Measurements from ENCODE around the gene DIDO1.

DIDO1 gene

GRCh38 chr20:62895539-62895938 lies 30.8 kb downstream of the DIDO1 start:
- no peak overlapping the region for H3K4me3 ChIP-seq (IDR thresholded peaks at IDR 0.05; ENCODE audit: insufficient read depth, low read depth, low read length)
- H4K20me1 ChIP-seq (ENCODE audit: insufficient read depth) = no peaks in the 10 kb centered on the region
- TF ChIP-seq, protein P1, sequence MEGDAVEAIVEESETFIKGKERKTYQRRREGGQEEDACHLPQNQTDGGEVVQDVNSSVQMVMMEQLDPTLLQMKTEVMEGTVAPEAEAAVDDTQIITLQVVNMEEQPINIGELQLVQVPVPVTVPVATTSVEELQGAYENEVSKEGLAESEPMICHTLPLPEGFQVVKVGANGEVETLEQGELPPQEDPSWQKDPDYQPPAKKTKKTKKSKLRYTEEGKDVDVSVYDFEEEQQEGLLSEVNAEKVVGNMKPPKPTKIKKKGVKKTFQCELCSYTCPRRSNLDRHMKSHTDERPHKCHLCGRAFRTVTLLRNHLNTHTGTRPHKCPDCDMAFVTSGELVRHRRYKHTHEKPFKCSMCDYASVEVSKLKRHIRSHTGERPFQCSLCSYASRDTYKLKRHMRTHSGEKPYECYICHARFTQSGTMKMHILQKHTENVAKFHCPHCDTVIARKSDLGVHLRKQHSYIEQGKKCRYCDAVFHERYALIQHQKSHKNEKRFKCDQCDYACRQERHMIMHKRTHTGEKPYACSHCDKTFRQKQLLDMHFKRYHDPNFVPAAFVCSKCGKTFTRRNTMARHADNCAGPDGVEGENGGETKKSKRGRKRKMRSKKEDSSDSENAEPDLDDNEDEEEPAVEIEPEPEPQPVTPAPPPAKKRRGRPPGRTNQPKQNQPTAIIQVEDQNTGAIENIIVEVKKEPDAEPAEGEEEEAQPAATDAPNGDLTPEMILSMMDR (conservative IDR thresholded peaks at IDR 0.05; ENCODE audit: low read depth, low read length) = no peak
- H3K9ac ChIP-seq = no peak overlapping the region
- no peaks in the 10 kb centered on the region for H3K27me3 ChIP-seq (ENCODE audit: insufficient read depth, low read depth)
- no peaks in the 10 kb centered on the region for H3K79me2 ChIP-seq (ENCODE audit: insufficient read depth, low read depth)
- H3K4me2 ChIP-seq = no peak overlapping the region; the same call in 1 of the 2 replicates
- H3K36me3 ChIP-seq (ENCODE audit: insufficient read depth) = no peaks in the 10 kb centered on the region
- H3K27ac ChIP-seq = no peak overlapping the region
- no peak overlapping the region for H2AFZ ChIP-seq (ENCODE audit: low read depth)
- H3K4me1 ChIP-seq (ENCODE audit: low read depth, poor library complexity, severe bottlenecking) = peaks cover 94% of the 10 kb centered on the region

DNA sequence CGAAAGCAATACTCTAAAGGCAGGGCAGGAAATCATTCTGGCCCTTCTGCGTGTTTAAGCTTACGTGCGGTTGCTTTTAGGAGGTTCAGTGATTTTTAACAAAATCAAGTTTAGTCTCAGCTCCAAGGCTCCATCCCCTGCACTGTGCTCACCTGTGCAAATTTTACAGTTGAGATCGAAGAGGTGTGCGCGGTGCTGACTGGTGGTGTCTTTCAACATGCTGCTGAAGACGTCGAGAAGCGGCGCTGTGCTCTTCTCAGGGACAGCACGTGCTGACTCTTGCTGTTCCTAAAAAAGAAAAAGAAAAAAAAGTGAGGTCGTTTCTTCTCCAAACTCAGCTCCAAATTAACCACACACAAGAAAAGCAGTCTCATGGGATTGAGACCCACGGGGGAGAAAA lies 32.0 kb downstream of the DIDO1 start:
- Histone ChIP-seq H4K20me1 (ENCODE audit: insufficient read depth) (no peaks in the 10 kb centered on the region), H3K4me2 (peak overlapping the region; percentile 79; the same call in 1 of the 2 replicates), H3K9ac (no peak overlapping the region), H2AFZ (ENCODE audit: low read depth) (no peak overlapping the region), H3K4me3 (IDR thresholded peaks at IDR 0.05; ENCODE audit: insufficient read depth, low read depth, low read length) (no peak overlapping the region), H3K27ac (no peak overlapping the region; the same call in 1 of the 2 replicates), H3K36me3 (ENCODE audit: insufficient read depth) (no peaks in the 10 kb centered on the region), H3K79me2 (ENCODE audit: insufficient read depth, low read depth) (no peaks in the 10 kb centered on the region), H3K4me1 (ENCODE audit: low read depth, poor library complexity, severe bottlenecking) (peaks cover 93% of the 10 kb centered on the region), H3K27me3 (ENCODE audit: insufficient read depth, low read depth) (no peaks in the 10 kb centered on the region)
- TF ChIP-seq, protein P1 (conservative IDR thresholded peaks at IDR 0.05; ENCODE audit: low read depth, low read length) = no peak

DNA sequence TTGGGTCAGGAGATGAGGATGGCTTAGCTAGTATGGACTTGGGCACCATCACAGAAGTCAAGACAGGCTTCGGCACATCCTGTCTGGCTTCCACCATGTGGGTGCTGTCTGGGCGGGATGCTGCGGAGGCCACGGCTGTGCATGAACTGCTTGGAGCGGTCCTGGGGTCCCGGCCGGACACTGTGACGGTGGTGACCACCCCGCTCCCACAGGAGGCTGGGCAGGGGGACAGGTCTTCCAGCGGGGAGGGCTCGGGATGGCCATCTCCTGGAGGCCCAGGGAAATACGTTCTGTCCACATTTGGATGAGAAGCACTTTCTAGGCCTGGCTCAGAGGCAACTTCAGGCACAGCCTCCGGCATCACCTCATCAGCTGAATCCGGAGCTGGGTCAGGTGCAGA lies 32.6 kb downstream of the DIDO1 start:
- H3K4me3 ChIP-seq (IDR thresholded peaks at IDR 0.05; ENCODE audit: insufficient read depth, low read depth, low read length) = no peak overlapping the region
- H3K36me3 ChIP-seq (ENCODE audit: insufficient read depth) = no peaks in the 10 kb centered on the region
- H3K9ac ChIP-seq = no peak overlapping the region
- peak overlapping the region; percentile 79 for H3K4me2 ChIP-seq
- H4K20me1 ChIP-seq (ENCODE audit: insufficient read depth) = no peaks in the 10 kb centered on the region
- H3K4me1 ChIP-seq (ENCODE audit: low read depth, poor library complexity, severe bottlenecking) = peaks cover 92% of the 10 kb centered on the region
- peak overlapping the region; percentile 70 for H3K27ac ChIP-seq
- H3K27me3 ChIP-seq (ENCODE audit: insufficient read depth, low read depth) = no peaks in the 10 kb centered on the region
- TF ChIP-seq, protein P1 (conservative IDR thresholded peaks at IDR 0.05; ENCODE audit: low read depth, low read length) = no peak
- H3K79me2 ChIP-seq (ENCODE audit: insufficient read depth, low read depth) = no peaks in the 10 kb centered on the region
- H2AFZ ChIP-seq (ENCODE audit: low read depth) = no peak overlapping the region

DNA sequence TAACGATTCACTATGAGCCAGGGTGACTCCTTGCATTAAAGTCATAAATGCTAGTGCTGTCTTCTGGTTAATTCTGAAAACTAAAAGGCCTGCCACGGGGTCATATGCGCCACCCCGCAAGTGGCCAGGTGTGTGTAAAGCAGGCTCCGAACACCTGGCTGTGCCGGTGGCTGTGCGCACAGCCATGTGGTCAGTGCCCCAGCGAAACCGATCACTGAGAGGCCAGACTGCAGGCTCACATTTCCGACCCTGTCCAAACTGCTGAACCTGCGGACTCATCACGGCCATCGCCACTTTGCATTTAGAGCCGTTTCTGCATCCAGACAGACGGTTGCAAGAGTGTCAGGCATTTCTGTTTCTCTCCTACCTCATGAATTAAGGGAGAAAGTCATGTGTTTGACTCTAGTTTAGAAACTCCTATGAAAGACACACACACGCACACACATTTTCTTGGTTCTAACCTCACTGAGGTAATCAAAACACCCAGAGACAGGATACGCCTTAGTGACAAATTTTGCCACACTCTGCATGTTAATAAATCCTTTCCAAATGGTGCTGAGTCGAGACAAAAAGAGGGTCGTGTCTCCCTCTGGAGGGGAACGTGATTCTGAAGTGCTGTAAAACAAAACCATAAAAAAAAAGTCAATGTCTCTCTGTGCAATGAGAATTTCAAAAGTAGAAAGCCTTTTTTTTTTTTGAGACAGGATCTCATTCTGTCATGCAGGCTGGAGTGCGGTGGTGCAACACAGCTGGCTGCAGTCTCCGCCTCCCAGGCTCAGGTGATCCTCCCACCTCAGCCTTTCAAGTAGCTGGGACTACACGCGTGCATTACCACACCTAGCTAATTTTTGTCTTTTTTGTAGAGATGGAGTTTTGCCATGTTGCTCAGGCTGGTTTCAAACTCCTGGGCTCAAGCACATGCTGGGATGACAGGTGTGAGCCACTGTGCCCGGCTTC lies 33.7 kb downstream of the DIDO1 start:
- Histone ChIP-seq H3K27me3 (ENCODE audit: insufficient read depth, low read depth) (no peaks in the 10 kb centered on the region), H3K36me3 (ENCODE audit: insufficient read depth) (no peaks in the 10 kb centered on the region), H2AFZ (ENCODE audit: low read depth) (no peak overlapping the region), H3K79me2 (ENCODE audit: insufficient read depth, low read depth) (no peaks in the 10 kb centered on the region), H3K9ac (peak overlapping the region; percentile 26; the same call in 1 of the 2 replicates), H3K4me3 (IDR thresholded peaks at IDR 0.05; ENCODE audit: insufficient read depth, low read depth, low read length) (no peak overlapping the region), H3K4me2 (peak overlapping the region; percentile 79), H3K4me1 (ENCODE audit: low read depth, poor library complexity, severe bottlenecking) (peaks cover 95% of the 10 kb centered on the region), H3K27ac (peak overlapping the region; percentile 70), H4K20me1 (ENCODE audit: insufficient read depth) (no peaks in the 10 kb centered on the region)
- TF ChIP-seq, protein P1 (conservative IDR thresholded peaks at IDR 0.05; ENCODE audit: low read depth, low read length) = no peak
